RWPE2 (cell line): ENCODE results near the gene ZNF169.

ENCODE experiments used
- ATAC-seq: fragments of 200-7000 bp; cut with Tn5 transposase; 3 replicates; pipeline ENCODE4 v1.9.1; 2021; ENCODE audit warnings: low read depth
- DNase-seq: peaks from one replicate; pipeline ENCODE4 v3.0.0-alpha.2; 2020; ENCODE audit warnings: low spot score
- H3K27ac ChIP-seq: fragments of 450-650 bp; 2 replicates; pipeline ENCODE4 v1.5.1; 2017; ENCODE audit warnings: mild to moderate bottlenecking; ENCODE audit not compliant: poor library complexity, severe bottlenecking
- H3K27me3 ChIP-seq: fragments of 250-450 bp; sonication (Bioruptor Pico); 2 replicates; pipeline ENCODE4 v1.5.1; 2021; ENCODE audit warnings: mild to moderate bottlenecking, moderate library complexity; ENCODE audit not compliant: insufficient read depth, poor library complexity, severe bottlenecking
- H3K36me3 ChIP-seq: fragments of 250-450 bp; sonication (Bioruptor Pico); 2 replicates; pipeline ENCODE4 v1.5.1; 2020; ENCODE audit warnings: low read depth, mild to moderate bottlenecking, moderate library complexity
- H3K4me1 ChIP-seq: fragments of 250-450 bp; sonication (Bioruptor Pico); 2 replicates; pipeline ENCODE4 v1.5.1; 2021; ENCODE audit warnings: mild to moderate bottlenecking, moderate library complexity; ENCODE audit not compliant: insufficient read depth, poor library complexity, severe bottlenecking
- H3K4me3 ChIP-seq: fragments of 250-450 bp; sonication (Bioruptor Pico); 2 replicates; pipeline ENCODE4 v1.5.1; 2021; ENCODE audit warnings: mild to moderate bottlenecking, moderate library complexity; ENCODE audit not compliant: severe bottlenecking
- H3K9me3 ChIP-seq: fragments of 250-450 bp; sonication (Bioruptor Pico); 2 replicates; pipeline ENCODE4 v1.5.1; 2021; ENCODE audit warnings: mild to moderate bottlenecking, moderate library complexity; ENCODE audit not compliant: severe bottlenecking
- TF ChIP-seq, protein P1 (sequence below): fragments of 450-650 bp; IDR thresholded peaks from one replicate; pipeline ENCODE4 v1.5.1; 2017; ENCODE audit warnings: mild to moderate bottlenecking, moderate library complexity; ENCODE audit not compliant: poor library complexity, severe bottlenecking

Gene ZNF169

DNA sequence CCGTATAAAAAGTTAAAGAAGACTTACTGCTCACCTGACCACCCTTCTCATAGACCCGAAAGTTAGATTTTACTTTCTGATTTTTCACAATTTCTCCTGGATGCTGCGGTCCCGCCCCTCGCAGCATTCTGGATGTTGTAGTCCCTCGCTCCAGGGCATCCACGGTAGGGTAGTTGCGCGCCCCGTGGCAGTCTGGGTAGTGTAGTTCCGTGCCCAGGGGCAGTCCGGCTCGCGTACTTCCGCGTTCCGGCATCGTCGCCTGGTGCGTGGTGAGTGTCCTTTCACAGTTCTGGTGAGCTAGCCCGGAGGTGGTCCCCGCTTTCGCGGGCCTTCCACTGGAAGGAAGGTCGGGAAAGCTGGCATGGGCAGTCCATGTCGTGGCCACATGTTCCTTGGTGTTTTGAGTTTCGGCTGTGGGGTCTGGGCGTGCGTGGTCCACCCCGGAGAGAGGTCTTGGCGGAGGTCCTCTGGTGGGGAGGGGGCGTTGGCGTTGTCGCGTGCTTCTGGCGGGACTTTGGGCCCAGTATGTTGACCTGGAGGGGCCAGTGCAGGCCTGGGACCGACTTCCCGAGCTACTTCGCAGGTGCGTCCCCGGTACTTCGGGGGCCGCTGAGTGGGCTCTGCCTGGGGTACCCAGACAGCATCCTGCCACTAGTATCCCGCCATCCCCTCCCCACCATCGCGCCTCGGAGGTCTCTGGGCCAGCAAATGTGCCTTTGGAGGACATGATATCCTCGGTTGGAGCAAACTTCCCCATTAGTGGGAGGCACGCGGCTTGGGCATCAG is at the start of gene ZNF169:
TSS of gene ZNF169 (plus strand) at position 222 of the 786 bp plus-strand sequence. CDS start 19,515 bp downstream, outside the sequence.
- Histone ChIP-seq H3K4me3 (peak within 1 kb of the TSS; percentile 49), H3K27ac (no peak within 1 kb of the TSS), H3K27me3 (peaks cover 2% of the 10 kb centered on the region), H3K9me3 (no peaks in the 10 kb centered on the region), H3K36me3 (no peaks in the 10 kb centered on the region), H3K4me1 (no peaks in the 10 kb centered on the region)
- TF ChIP-seq, protein P1, sequence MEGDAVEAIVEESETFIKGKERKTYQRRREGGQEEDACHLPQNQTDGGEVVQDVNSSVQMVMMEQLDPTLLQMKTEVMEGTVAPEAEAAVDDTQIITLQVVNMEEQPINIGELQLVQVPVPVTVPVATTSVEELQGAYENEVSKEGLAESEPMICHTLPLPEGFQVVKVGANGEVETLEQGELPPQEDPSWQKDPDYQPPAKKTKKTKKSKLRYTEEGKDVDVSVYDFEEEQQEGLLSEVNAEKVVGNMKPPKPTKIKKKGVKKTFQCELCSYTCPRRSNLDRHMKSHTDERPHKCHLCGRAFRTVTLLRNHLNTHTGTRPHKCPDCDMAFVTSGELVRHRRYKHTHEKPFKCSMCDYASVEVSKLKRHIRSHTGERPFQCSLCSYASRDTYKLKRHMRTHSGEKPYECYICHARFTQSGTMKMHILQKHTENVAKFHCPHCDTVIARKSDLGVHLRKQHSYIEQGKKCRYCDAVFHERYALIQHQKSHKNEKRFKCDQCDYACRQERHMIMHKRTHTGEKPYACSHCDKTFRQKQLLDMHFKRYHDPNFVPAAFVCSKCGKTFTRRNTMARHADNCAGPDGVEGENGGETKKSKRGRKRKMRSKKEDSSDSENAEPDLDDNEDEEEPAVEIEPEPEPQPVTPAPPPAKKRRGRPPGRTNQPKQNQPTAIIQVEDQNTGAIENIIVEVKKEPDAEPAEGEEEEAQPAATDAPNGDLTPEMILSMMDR = no peak
- peak; percentile 91 for DNase-seq
- ATAC-seq = peak; percentile 100

DNA sequence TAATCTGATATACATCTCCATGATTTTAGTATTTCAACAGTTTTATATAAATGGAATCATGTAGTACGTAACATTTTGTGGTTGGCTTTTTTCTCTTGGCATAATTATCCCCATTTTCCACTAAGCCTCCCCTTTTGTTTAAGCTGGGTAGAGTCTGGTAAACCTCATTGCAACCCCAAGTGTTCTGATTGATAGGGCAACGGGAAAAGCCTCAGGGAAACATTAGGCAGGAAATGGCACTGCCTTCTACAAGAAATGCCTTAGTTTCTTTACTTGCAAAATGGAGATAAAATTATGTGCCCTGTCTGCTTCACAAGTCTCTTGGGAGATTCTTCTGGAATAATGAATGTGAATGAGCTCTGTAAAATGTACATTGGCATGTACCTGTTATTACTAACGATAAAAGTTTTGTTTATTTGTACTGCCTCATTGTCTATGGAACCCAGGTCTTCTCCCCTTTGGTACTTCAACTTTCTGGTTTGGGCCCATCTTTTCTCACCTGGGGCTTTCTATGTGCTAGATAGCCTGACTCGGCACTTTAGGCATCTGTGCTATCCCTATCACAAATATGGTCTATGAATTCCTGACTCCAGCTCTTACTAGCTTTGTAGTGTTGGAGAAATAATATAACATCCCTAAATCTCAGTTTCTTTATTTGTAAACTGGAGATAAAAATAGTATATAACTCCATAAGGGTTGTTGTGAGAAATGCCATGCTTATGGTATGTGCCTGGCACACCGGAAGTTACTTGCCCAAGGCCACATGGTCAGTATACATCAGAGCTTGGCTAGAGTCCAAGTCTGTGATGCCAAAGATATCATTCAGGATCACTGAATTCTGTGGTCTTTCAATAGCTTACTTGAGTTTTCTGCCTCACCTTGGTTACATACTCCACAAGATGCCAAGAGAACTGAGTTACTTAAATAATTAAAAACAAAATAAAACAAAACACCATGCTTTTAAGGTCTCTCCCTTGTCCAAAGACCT is 48.2 kb upstream of the ZNF169 start:
- H3K4me1 ChIP-seq = peaks cover 3% of the 10 kb centered on the region
- H3K4me3 ChIP-seq = no peak overlapping the region
- no peak overlapping the region for H3K27ac ChIP-seq
- H3K36me3 ChIP-seq = no peaks in the 10 kb centered on the region
- H3K27me3 ChIP-seq = peaks cover 3% of the 10 kb centered on the region
- peak; percentile 43; the same call in 1 of the 3 replicates for ATAC-seq
- no peaks in the 10 kb centered on the region for H3K9me3 ChIP-seq
- no peak for DNase-seq
- TF ChIP-seq, protein P1 = no peak

DNA sequence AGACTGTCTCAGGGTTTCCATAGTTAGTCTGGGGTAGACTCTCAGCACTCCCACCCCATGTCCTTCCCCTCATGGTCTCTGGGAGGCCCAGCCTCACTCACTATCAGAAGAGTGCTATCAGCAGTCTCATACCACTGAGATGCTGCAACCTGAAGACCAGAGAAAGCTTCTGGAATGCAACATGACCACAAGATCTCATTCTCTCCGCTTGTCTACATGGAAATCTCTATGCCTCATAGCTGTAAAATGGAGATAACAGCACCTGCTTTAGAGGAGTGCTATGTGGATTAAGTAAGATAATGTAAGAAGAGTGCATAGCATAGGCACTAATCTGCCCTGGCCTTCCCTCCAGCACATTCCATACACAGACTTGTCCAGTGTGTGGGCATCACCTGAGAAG is 47.0 kb upstream of the ZNF169 start:
- Histone ChIP-seq H3K4me3 (no peak overlapping the region), H3K27me3 (peaks cover 3% of the 10 kb centered on the region), H3K27ac (no peak overlapping the region), H3K9me3 (no peaks in the 10 kb centered on the region), H3K4me1 (peaks cover 3% of the 10 kb centered on the region), H3K36me3 (no peaks in the 10 kb centered on the region)
- TF ChIP-seq, protein P1 = no peak
- DNase-seq = no peak
- no peak for ATAC-seq

DNA sequence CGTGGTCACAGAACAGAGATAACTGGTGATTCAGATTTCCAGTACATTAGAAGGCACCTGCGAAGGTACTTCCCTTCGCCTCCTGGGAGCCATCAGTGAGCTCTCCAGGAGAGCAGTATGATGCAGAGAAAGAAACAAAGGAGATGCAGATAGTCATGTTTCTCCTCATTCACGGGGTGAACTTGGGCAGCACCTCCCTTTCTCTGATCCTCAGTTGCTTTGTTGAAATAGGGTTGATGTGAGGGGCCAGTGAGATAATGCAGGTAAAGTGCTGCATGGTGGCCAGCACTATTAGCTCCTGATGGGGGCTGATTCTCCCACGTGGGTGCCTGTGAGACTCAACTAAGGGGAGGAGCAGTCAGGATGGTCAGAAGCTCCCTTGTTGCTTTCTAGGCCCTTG is 46.6 kb upstream of the ZNF169 start:
- Histone ChIP-seq H3K27me3 (peaks cover 3% of the 10 kb centered on the region), H3K9me3 (no peaks in the 10 kb centered on the region), H3K4me3 (no peak overlapping the region), H3K4me1 (peaks cover 3% of the 10 kb centered on the region), H3K36me3 (no peaks in the 10 kb centered on the region), H3K27ac (no peak overlapping the region)
- ATAC-seq = no peak
- TF ChIP-seq, protein P1 = no peak
- no peak for DNase-seq
